ENCODE measurements around the gene ERBB4. TPM values are rescaled to one million over a fixed set of nuclear protein-coding genes. Genes with fewer than 3 reads are reported as not detected.
A peak's percentile ranks its signal among the peaks of the same experiment; 100 is the strongest.

The ERBB4 gene
- total RNA-seq, 1 donor from 2014 or later: 1.7 TPM

DNA sequence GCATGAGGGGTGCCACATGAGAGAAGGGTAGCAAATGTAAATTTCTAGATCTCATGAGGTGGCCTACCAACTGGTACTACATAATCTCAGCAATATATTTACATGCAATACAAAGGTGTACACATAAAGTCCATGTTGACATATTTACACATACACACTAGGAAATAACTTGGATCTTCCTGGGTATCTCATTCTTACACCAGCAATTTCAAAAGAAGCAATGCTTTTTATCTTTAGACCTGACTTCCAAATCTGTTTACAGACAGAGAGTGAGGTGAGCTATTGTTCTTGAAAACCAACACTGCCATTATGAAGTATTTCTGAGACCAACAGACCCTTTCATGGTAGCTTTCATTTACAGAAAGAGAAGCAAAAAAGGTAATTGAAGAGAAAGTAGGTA, 184.2 kb downstream of the ERBB4 start:
- Histone ChIP-seq H3K27me3 (no peaks in the 10 kb centered on the region), H3K36me3 (no peaks in the 10 kb centered on the region), H3K4me1 (peaks cover 0 to 2% of the 10 kb centered on the region in 2 donors), H3K27ac (no peak overlapping the region), H3K9me3 (no peaks in the 10 kb centered on the region), H3K4me3 (no peak overlapping the region)
- intact Hi-C loops (cut with DNase I): loop anchor here (10.0 kb wide), 1 partner anchor 210 kb away; no protein-coding TSS in a partner anchor
- no peak for DNase-seq (ENCODE audit: low spot score in 2 of 2)
- TF ChIP-seq, protein P1, sequence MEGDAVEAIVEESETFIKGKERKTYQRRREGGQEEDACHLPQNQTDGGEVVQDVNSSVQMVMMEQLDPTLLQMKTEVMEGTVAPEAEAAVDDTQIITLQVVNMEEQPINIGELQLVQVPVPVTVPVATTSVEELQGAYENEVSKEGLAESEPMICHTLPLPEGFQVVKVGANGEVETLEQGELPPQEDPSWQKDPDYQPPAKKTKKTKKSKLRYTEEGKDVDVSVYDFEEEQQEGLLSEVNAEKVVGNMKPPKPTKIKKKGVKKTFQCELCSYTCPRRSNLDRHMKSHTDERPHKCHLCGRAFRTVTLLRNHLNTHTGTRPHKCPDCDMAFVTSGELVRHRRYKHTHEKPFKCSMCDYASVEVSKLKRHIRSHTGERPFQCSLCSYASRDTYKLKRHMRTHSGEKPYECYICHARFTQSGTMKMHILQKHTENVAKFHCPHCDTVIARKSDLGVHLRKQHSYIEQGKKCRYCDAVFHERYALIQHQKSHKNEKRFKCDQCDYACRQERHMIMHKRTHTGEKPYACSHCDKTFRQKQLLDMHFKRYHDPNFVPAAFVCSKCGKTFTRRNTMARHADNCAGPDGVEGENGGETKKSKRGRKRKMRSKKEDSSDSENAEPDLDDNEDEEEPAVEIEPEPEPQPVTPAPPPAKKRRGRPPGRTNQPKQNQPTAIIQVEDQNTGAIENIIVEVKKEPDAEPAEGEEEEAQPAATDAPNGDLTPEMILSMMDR (IDR thresholded peaks at IDR 0.05): no peak

DNA sequence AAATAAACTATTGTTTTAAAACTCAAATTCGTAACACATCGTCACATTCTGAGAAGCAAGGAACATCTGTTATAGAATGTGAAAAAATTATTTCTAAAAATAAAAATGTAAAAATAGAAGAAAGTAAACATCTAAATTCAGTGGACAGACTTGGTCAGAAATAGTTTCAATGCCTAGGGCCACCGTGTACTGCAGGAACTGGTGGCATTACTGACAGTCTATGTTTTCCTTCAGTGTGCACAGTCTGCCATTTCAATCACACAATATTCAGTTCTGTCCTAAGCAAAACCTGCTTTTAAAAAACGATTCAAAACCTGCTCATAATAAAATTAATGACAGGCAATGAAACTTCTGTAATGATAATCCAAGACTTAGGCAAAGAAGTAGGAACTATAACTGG, 190.1 kb downstream of the ERBB4 start:
- TF ChIP-seq, protein P1 (IDR thresholded peaks at IDR 0.05): no peak
- Histone ChIP-seq H3K4me1 (peaks cover 2 to 8% of the 10 kb centered on the region in 2 donors), H3K4me3 (peak overlapping the region in 1 of 2 donors; percentile 7), H3K36me3 (no peaks in the 10 kb centered on the region), H3K27me3 (no peaks in the 10 kb centered on the region), H3K27ac (peak overlapping the region; percentile 73 to 74), H3K9me3 (no peaks in the 10 kb centered on the region)
- intact Hi-C loops (cut with DNase I): loop anchor here (5.0 to 10.0 kb wide), 2 partner anchors 189 to 314 kb away; partner anchors contain the start of gene ERBB4
- DNase-seq (ENCODE audit: low spot score in 2 of 2): no peak

DNA sequence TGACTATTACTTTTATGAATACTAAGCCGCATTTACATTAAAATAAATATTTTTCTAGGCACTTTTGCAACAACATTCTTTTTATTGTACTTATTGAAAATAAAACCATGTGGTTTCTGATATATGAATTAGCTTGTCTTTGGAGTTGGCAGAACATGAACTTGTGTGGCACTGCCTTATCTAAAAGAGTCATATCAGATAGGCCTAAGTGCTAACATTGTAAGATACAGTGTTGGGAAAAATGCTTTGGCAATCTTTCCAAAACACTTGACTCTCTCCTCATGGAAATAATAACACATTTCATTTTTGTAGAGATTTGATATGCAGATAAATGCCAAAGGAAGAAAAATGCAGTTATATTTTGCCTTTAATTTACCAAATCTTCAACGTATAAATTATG, 191.7 kb downstream of the ERBB4 start:
- intact Hi-C loops (cut with DNase I): loop anchor here (5.0 to 10.0 kb wide), 2 partner anchors 190 to 312 kb away; partner anchors contain the start of gene ERBB4

DNA sequence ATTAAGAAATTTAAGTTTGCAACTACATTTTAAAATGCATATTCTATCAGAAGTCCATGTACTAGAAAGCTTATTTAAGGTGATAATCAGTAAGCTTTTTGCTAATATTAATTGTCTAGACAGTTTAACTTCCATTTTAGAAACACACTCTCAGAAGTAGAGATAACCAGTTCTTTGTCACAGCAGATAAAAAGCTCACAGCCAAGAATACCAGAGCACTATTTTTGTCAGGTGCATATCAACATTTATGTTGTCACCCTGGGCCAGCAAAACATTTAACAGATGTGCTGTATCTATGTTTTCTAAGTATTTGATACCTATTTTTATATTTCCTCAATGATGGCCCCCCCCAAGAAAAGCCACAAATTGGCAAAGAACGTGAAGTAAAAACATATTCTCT, 192.6 kb downstream of the ERBB4 start:
- Histone ChIP-seq H3K9me3 (no peaks in the 10 kb centered on the region), H3K27me3 (no peaks in the 10 kb centered on the region), H3K4me3 (no peak overlapping the region), H3K27ac (peak overlapping the region; percentile 50 to 74), H3K4me1 (peaks cover 2 to 8% of the 10 kb centered on the region in 2 donors), H3K36me3 (no peaks in the 10 kb centered on the region)
- intact Hi-C loops (cut with DNase I): loop anchor here (5.0 to 10.0 kb wide), 2 partner anchors 191 to 311 kb away; partner anchors contain the start of gene ERBB4
- TF ChIP-seq, protein P1 (IDR thresholded peaks at IDR 0.05): no peak
- DNase-seq (ENCODE audit: low spot score in 2 of 2): no peak

More for the DNA sequence above, 191.7 kb downstream of the ERBB4 start:
- no peaks in the 10 kb centered on the region for H3K27me3 ChIP-seq
- H3K36me3 ChIP-seq: no peaks in the 10 kb centered on the region
- no peak overlapping the region for H3K4me3 ChIP-seq
- H3K9me3 ChIP-seq: no peaks in the 10 kb centered on the region
- peak overlapping the region; percentile 32 to 74 for H3K27ac ChIP-seq
- H3K4me1 ChIP-seq: peaks cover 2 to 8% of the 10 kb centered on the region in 2 donors
- no peak for DNase-seq (ENCODE audit: low spot score in 2 of 2)
- TF ChIP-seq, protein P1 (IDR thresholded peaks at IDR 0.05): no peak

DNA sequence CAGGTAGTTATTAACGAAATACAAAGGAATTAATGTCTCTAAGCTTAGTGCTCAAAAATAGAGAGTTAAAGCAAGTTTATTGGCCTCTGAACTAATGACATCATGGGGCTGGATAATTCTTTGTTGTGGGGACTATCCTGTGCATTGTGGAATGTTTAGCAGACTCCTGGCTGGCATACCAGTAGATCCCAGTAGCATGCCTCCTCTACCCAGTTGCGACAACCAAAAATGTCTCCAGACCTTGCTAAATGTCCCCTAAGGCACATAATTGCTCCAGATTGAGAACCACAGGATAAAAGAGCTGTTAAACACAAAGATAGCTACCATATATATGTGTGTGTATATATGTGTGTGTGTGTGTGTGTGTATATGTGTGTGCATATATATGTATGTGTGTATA, 194.5 kb downstream of the ERBB4 start:
- intact Hi-C loops (cut with DNase I): loop anchor here (10.0 kb wide), 1 partner anchor 309 kb away; no protein-coding TSS in a partner anchor
- Histone ChIP-seq H3K4me3 (no peak overlapping the region), H3K36me3 (no peaks in the 10 kb centered on the region), H3K4me1 (peaks cover 2 to 8% of the 10 kb centered on the region in 2 donors), H3K27me3 (no peaks in the 10 kb centered on the region), H3K27ac (no peak overlapping the region), H3K9me3 (no peaks in the 10 kb centered on the region)
- TF ChIP-seq, protein P1 (IDR thresholded peaks at IDR 0.05): no peak
- DNase-seq (ENCODE audit: low spot score in 2 of 2): no peak
